ENCODE results near the gene PEDS1. TPM values are rescaled to one million over a fixed set of nuclear protein-coding genes. Genes with fewer than 3 reads are reported as not detected.
"Not testable (repeated sequence)": the region's sequence is repeated elsewhere in the genome, so short reads cannot be mapped to it uniquely, and the experiment has no call there.

The PEDS1 gene
- total RNA-seq, 1 donor from 2014 or later, result 27.8 TPM

GRCh38 chr20:50138120-50138478, 15.4 kb downstream of the PEDS1 start:
- Histone ChIP-seq H3K4me1 (peaks cover 42% of the 10 kb centered on the region), H3K9me3 (no peaks in the 10 kb centered on the region), H3K36me3 (peaks cover 65% of the 10 kb centered on the region), H3K27me3 (ENCODE audit: low read depth) (no peaks in the 10 kb centered on the region), H3K27ac (peak overlapping the region; percentile 53), H3K4me3 (no peak overlapping the region)
- no peak for TF ChIP-seq CTCF (IDR thresholded peaks at IDR 0.05)
- DNase-seq (no peak), ATAC-seq (peak in 1 of 2 donors; percentile 27)
- intact Hi-C loops (cut with DNase I), result no loop called here

- H3K27me3 ChIP-seq (ENCODE audit: low read depth); DNase-seq; H3K4me3 ChIP-seq; H3K9me3 ChIP-seq; intact Hi-C loops (cut with DNase I): not testable (repeated sequence)
- Histone ChIP-seq H3K4me1 (peaks cover 38% of the 10 kb centered on the region), H3K36me3 (peaks cover 65% of the 10 kb centered on the region), H3K27ac (peak overlapping the region; percentile 53)
- ATAC-seq, result peak in 1 of 2 donors; percentile 9
Observed at GRCh38 chr20:50137702-50138101, 15.8 kb downstream of the PEDS1 start.

GRCh38 chr20:50136822-50137599, 16.5 kb downstream of the PEDS1 start:
- no peak for TF ChIP-seq CTCF (IDR thresholded peaks at IDR 0.05)
- H3K9me3 ChIP-seq, result no peaks in the 10 kb centered on the region
- ATAC-seq (no peak), DNase-seq (no peak)
- intact Hi-C loops (cut with DNase I), result no loop called here
- peaks cover 65% of the 10 kb centered on the region for H3K36me3 ChIP-seq
- H3K27ac ChIP-seq, result peak overlapping the region; percentile 53
- H3K4me3 ChIP-seq, result no peak overlapping the region
- H3K4me1 ChIP-seq, result peaks cover 34% of the 10 kb centered on the region
- H3K27me3 ChIP-seq (ENCODE audit: low read depth), result no peaks in the 10 kb centered on the region

GRCh38 chr20:50135157-50135556, 18.4 kb downstream of the PEDS1 start:
- H3K27me3 ChIP-seq (ENCODE audit: low read depth); ATAC-seq; H3K9me3 ChIP-seq; DNase-seq; H3K27ac ChIP-seq; H3K4me3 ChIP-seq; intact Hi-C loops (cut with DNase I): not testable (repeated sequence)
- Histone ChIP-seq H3K4me1 (peaks cover 18% of the 10 kb centered on the region), H3K36me3 (peaks cover 60% of the 10 kb centered on the region)

- Histone ChIP-seq H3K4me1 (peaks cover 12% of the 10 kb centered on the region), H3K9me3 (no peaks in the 10 kb centered on the region), H3K4me3 (no peak overlapping the region), H3K27ac (no peak overlapping the region), H3K36me3 (peaks cover 63% of the 10 kb centered on the region), H3K27me3 (ENCODE audit: low read depth) (no peaks in the 10 kb centered on the region)
- ATAC-seq (peak in 1 of 2 donors; percentile 15), DNase-seq (no peak)
- intact Hi-C loops (cut with DNase I), result no loop called here
- no peak for TF ChIP-seq CTCF (IDR thresholded peaks at IDR 0.05)
Observed at GRCh38 chr20:50133474-50134217, 19.9 kb downstream of the PEDS1 start.

- no peak for TF ChIP-seq CTCF (IDR thresholded peaks at IDR 0.05)
- H3K27me3 ChIP-seq (ENCODE audit: low read depth), result no peaks in the 10 kb centered on the region
- no peaks in the 10 kb centered on the region for H3K9me3 ChIP-seq
- DNase-seq (no peak), ATAC-seq (no peak)
- intact Hi-C loops (cut with DNase I), result no loop called here
- H3K4me1 ChIP-seq, result peaks cover 6% of the 10 kb centered on the region
- H3K36me3 ChIP-seq, result peaks cover 69% of the 10 kb centered on the region
- H3K27ac ChIP-seq, result no peak overlapping the region
- no peak overlapping the region for H3K4me3 ChIP-seq
Observed at GRCh38 chr20:50133041-50133440, 20.5 kb downstream of the PEDS1 start.
